HepG2 (cell line): ENCODE results near the gene FAM163B. TPM values are rescaled to one million over a fixed set of nuclear protein-coding genes. Genes with fewer than 3 reads are reported as not detected.

ENCODE experiments used
- ATAC-seq: fragments of 200-7000 bp; cut with Tn5 transposase; 3 replicates; pipeline ENCODE4 v1.9.1; 2020; ENCODE audit warnings: mild to moderate bottlenecking, moderate library complexity
- BruUV-seq: library from RNA; stranded (reverse); fragments of 400-500 nt; replicated peaks from 2 replicates; lab custom pipeline; 2021; lab: Mats Ljungman, UMichigan
- CTCF ChIA-PET: fragments of 300-600 bp; formaldehyde crosslinking; extraction: SDS; loops from one replicate; lab custom pipeline; 2021; ENCODE audit warnings: low total read pairs, inconsistent platforms, low intra/inter-chr PET ratio; lab: Yijun Ruan, JAX
- POLR2A ChIA-PET: fragments of 350-600 bp; sonication (Branson Sonifier 250); formaldehyde crosslinking; loops from one replicate; lab custom pipeline; 2020; ENCODE audit warnings: antibody characterized with exemption, inconsistent platforms; lab: Yijun Ruan, JAX
- DNase-seq: peaks from one replicate; pipeline ENCODE4 v3.0.0-alpha.2; 2015; ENCODE audit warnings: low spot score
- FAIRE-seq: peaks from 3 replicates; lab custom pipeline; 2011; peaks lifted over from hg19 to GRCh38; lab: Jason Lieb, UNC
- H2AFZ ChIP-seq: one replicate; pipeline ENCODE4 v1.6.1; 2011; ENCODE audit warnings: low read length, inconsistent platforms
- H3K27ac ChIP-seq: fragments of 300-600 bp; 3 replicates; pipeline ENCODE4 v1.8.0; 2011; ENCODE audit warnings: mixed run types, mild to moderate bottlenecking, mixed read lengths, low read length, inconsistent platforms; ENCODE audit not compliant: insufficient read depth; ENCODE audit errors: extremely low read length
- H3K27me3 ChIP-seq, 2 experiments: fragments of 200-600 bp in 1 of 2; 2 replicates in 1 of 2; 3 replicates in 1 of 2; pipeline versions ENCODE4 v1.6.0 to v1.8.0; 2011; ENCODE audit warnings: low read length in 2 of 2, mild to moderate bottlenecking in 2 of 2, moderate library complexity in 2 of 2, inconsistent platforms in 1 of 2; ENCODE audit not compliant: insufficient read depth in 2 of 2, control insufficient read depth in 1 of 2
- H3K36me3 ChIP-seq, 2 experiments: fragments of 200-600 bp in 1 of 2; replicated peaks in 1 of 2; 2 replicates in 1 of 2; 3 replicates in 1 of 2; pipeline versions ENCODE4 v1.5.1 to v1.8.0; 2011; ENCODE audit warnings: low read length in 2 of 2, inconsistent platforms in 1 of 2; ENCODE audit not compliant: insufficient read depth in 2 of 2, control insufficient read depth in 1 of 2
- H3K4me1 ChIP-seq: 2 replicates; pipeline ENCODE4 v1.5.1; 2012; ENCODE audit warnings: low read length, inconsistent platforms; ENCODE audit not compliant: insufficient read depth
- H3K4me2 ChIP-seq: 2 replicates; pipeline ENCODE4 v1.6.0; 2011; ENCODE audit warnings: low read depth, low read length, inconsistent platforms
- H3K4me3 ChIP-seq, 3 experiments: fragments of 200-600 bp in 1 of 3; sonication (generic), shearing (Covaris generic) in 1 of 3; replicated peaks in 1 of 3; 2 replicates each; pipeline ENCODE4 v1.5.1; 2011 to 2016; ENCODE audit warnings: low read length in 3 of 3, inconsistent platforms in 2 of 3, low read depth in 2 of 3, mild to moderate bottlenecking in 2 of 3, control low read depth in 1 of 3, mixed read lengths in 1 of 3; ENCODE audit not compliant: insufficient read depth in 1 of 3
- H3K79me2 ChIP-seq: one replicate; pipeline ENCODE4 v1.6.1; 2011; ENCODE audit warnings: low read length, inconsistent platforms; ENCODE audit not compliant: insufficient read depth
- H3K9ac ChIP-seq: 2 replicates; pipeline ENCODE4 v1.6.0; 2011; ENCODE audit warnings: mild to moderate bottlenecking, low read depth, low read length, inconsistent platforms; ENCODE audit not compliant: insufficient read depth
- H3K9me3 ChIP-seq: 2 replicates; pipeline ENCODE4 v1.5.1; 2012; ENCODE audit warnings: mild to moderate bottlenecking, low read length
- H4K20me1 ChIP-seq: 2 replicates; pipeline ENCODE4 v1.6.0; 2011; ENCODE audit warnings: inconsistent platforms, mild to moderate bottlenecking, low read length, moderate library complexity; ENCODE audit not compliant: insufficient read depth
- ATAD3A ChIP-seq: sonication (generic); formaldehyde crosslinking; IDR thresholded peaks from 2 replicates; pipeline ENCODE4 v1.4.0; 2020; ENCODE audit warnings: missing genetic modification reagents
- BHLHE40 ChIP-seq: IDR thresholded peaks from 2 replicates; pipeline ENCODE4 v1.6.1; 2011; ENCODE audit warnings: low read length, improper control_type of control experiment
- CREB1 ChIP-seq, 2 experiments: fragments of 450-650 bp in 1 of 2; IDR thresholded peaks; 2 replicates each; pipeline ENCODE4 v1.6.1; 2016 to 2017; ENCODE audit warnings: control low read depth in 1 of 2, mild to moderate bottlenecking in 1 of 2, missing compliant biosample characterization in 1 of 2, missing genetic modification characterization in 1 of 2
- NFIB ChIP-seq: sonication (generic); formaldehyde crosslinking; IDR thresholded peaks from 2 replicates; pipeline ENCODE4 v1.9.0; 2021; ENCODE audit warnings: missing genetic modification reagents, mild to moderate bottlenecking, borderline replicate concordance
- PRPF4 ChIP-seq: fragments of 200-400 bp; formaldehyde crosslinking; IDR thresholded peaks from 2 replicates; pipeline ENCODE4 v1.6.1; 2016; ENCODE audit warnings: low read length, low read depth; ENCODE audit not compliant: poor library complexity, severe bottlenecking
- ZFAT ChIP-seq: sonication (generic); formaldehyde crosslinking; conservative IDR thresholded peaks from 2 replicates; pipeline ENCODE4 v1.8.1; 2023; ENCODE audit warnings: missing genetic modification reagents, inconsistent platforms
- ZNF354B ChIP-seq: sonication (generic); formaldehyde crosslinking; IDR thresholded peaks from 2 replicates; pipeline ENCODE4 v1.8.0; 2022; ENCODE audit warnings: mild to moderate bottlenecking, missing genetic modification reagents
- ZNF83 ChIP-seq: sonication (generic); formaldehyde crosslinking; IDR thresholded peaks from 2 replicates; pipeline ENCODE4 v1.4.0; 2020; ENCODE audit warnings: missing genetic modification reagents, mild to moderate bottlenecking, borderline replicate concordance
- WGBS: methylation state at CpG from one replicate; pipeline ENCODE4 v1.1.6; 2017; ENCODE audit warnings: low lambda C conversion rate; 5-methylcytosine and 5-hydroxymethylcytosine counted together
- in situ Hi-C: cut with HindIII; loops from 2 replicates; pipeline ENCODE4 v1.10.0; 2017; ENCODE audit warnings: low pct_unique_long_range_greater_than_20kb; ENCODE audit not compliant: extremely low pct_ligation_motif_present
- intact Hi-C: fragments of 100-400 bp; cut with micrococcal nuclease; formaldehyde crosslinking; loops from one replicate; pipeline ENCODE4 v1.10.0; 2022; ENCODE audit not compliant: unreplicated experiment
- polyA plus RNA-seq, 8 experiments: library from polyadenylated mRNA; depleted of rRNA in 3 of 8; stranded (reverse) in 7 of 8; unstranded in 1 of 8; fragments of >200 nt; fragmentation: Illumina TruSeq in 4 of 8; extraction: Trizol in 4 of 8; gene quantifications; 2 replicates each; pipeline versions ENCODE4 v1.2.1 to v1.2.3, GENCODE V29; 2011 to 2016; ENCODE audit warnings: low read depth in 4 of 8, missing spikeins in 1 of 8, mixed read lengths in 1 of 8; ENCODE audit not compliant: insufficient read depth in 1 of 8
- total RNA-seq, 5 experiments: library from RNA; depleted of rRNA; stranded (reverse); fragments of >200 nt; fragmentation: Illumina TruSeq; extraction: Trizol; gene quantifications; 2 replicates each; pipeline ENCODE4 v1.2.3, GENCODE V29; 2016; ENCODE audit warnings: low read depth in 1 of 5
- TF ChIP-seq, protein P1 (sequence below): sonication (generic); formaldehyde crosslinking; conservative IDR thresholded peaks from 2 replicates; pipeline ENCODE4 v1.4.0; 2020; ENCODE audit warnings: mild to moderate bottlenecking, missing genetic modification reagents, moderate library complexity

Gene FAM163B
- total and polyA plus RNA-seq, 2 of the 13 experiments (the other 11 are each of a cell fraction or from before 2014, with no cell fraction given), result not detected

DNA sequence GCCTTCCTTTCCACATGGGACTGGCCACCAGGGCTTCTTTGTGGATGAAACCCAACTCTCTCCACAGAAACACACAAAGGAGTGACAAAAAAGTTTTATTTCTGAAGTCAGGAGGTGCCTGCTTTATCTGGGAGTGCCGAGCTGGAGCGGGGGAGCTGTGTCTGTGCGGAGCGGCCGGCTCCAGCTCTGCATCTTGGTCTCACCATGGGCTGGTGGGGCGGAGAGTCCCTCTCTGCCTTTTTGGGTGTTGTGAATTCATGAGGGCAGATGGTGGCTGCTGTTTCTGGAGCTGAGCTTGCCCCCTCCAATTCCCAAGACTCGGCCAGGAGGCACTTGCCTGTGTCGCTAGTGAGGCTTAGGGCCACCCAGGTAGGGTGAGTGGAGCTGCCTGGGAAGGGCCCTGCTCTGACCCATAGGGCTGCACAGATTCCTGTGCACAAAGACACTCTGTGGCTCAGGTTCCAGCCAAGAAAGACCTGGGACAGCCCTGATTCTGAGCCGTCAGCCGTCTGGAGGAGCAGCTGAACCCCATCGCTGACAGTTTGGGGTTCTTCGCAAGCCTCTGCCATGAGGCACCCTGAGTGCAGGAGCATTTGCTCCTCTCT is 28.4 kb upstream of the FAM163B start:
- 13% methylated on average over 6 of the region's 12 CpGs for WGBS
- Histone ChIP-seq H3K79me2 (no peaks in the 10 kb centered on the region), H3K4me2 (no peak overlapping the region), H3K4me3 (no peak overlapping the region), H4K20me1 (peaks cover 6% of the 10 kb centered on the region; the same call in 1 of the 2 replicates), H3K4me1 (no peaks in the 10 kb centered on the region), H3K27me3 (peaks cover 31 to 96% of the 10 kb centered on the region in 2 experiments), H3K36me3 (no peaks in the 10 kb centered on the region), H2AFZ (no peak overlapping the region), H3K9me3 (no peaks in the 10 kb centered on the region), H3K9ac (no peak overlapping the region), H3K27ac (no peak overlapping the region)
- no TSS peak for BruUV-seq
- FAIRE-seq (no peak), DNase-seq (no peak), ATAC-seq (peak; percentile 26; the same call in 1 of the 3 replicates)
- in situ Hi-C loops, result no loop called here
- ChIA-PET POLR2A (no interaction called here), CTCF (no interaction called here)
- TF ChIP-seq ZNF354B (CRISPR knock-in tag), result no peak
- TF ChIP-seq ZFAT (CRISPR knock-in tag), result no peak
- TF ChIP-seq BHLHE40, result no peak
- TF ChIP-seq CREB1 (IDR thresholded peaks at IDR 0.05), result no peak
- no peak for TF ChIP-seq CREB1 (CRISPR knock-in tag; IDR thresholded peaks at IDR 0.05)
- TF ChIP-seq, protein P1, sequence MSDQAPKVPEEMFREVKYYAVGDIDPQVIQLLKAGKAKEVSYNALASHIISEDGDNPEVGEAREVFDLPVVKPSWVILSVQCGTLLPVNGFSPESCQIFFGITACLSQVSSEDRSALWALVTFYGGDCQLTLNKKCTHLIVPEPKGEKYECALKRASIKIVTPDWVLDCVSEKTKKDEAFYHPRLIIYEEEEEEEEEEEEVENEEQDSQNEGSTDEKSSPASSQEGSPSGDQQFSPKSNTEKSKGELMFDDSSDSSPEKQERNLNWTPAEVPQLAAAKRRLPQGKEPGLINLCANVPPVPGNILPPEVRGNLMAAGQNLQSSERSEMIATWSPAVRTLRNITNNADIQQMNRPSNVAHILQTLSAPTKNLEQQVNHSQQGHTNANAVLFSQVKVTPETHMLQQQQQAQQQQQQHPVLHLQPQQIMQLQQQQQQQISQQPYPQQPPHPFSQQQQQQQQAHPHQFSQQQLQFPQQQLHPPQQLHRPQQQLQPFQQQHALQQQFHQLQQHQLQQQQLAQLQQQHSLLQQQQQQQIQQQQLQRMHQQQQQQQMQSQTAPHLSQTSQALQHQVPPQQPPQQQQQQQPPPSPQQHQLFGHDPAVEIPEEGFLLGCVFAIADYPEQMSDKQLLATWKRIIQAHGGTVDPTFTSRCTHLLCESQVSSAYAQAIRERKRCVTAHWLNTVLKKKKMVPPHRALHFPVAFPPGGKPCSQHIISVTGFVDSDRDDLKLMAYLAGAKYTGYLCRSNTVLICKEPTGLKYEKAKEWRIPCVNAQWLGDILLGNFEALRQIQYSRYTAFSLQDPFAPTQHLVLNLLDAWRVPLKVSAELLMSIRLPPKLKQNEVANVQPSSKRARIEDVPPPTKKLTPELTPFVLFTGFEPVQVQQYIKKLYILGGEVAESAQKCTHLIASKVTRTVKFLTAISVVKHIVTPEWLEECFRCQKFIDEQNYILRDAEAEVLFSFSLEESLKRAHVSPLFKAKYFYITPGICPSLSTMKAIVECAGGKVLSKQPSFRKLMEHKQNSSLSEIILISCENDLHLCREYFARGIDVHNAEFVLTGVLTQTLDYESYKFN, result no peak
- no peak for TF ChIP-seq PRPF4
- TF ChIP-seq ATAD3A (CRISPR knock-in tag), result no peak
- no peak for TF ChIP-seq NFIB
- TF ChIP-seq ZNF83 (CRISPR knock-in tag), result no peak
- intact Hi-C loops, result no loop called here
